Measurements from ENCODE around the gene FMN1.

DNA sequence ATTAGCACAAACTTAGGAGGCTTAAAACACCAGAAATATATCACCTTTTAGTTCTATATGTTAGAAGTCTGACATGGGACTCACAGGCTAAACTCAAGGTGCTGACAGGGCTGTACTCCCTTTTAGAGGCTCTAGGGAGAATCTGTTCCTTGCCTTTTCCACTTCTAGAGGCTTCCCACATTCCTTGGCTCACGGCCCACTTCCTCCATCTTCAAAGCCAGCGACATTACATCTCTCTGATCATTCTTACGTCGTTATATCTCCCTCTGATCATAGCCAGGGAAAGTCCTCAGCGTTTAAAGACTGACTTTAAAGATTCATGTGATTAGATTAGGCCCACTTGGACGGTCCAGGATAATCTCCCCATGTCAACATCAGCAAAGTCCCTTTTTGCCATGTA is 310.4 kb downstream of the FMN1 start:
- TF ChIP-seq CTCF (IDR thresholded peaks at IDR 0.05) (no peak), POLR2AphosphoS5 (IDR thresholded peaks at IDR 0.05) (no peak)

Data from transverse colon (tissue), 4 donors.